Right ventricle myocardium superior (tissue), 1 donor: ENCODE measurements around the gene ZNF462. TPM values are rescaled to one million over a fixed set of nuclear protein-coding genes. Genes with fewer than 3 reads are reported as not detected.

Experiments used
- ATAC-seq: fragments of 200-7000 bp; cut with Tn5 transposase; one replicate; pipeline ENCODE4 v1.9.1; 2020; ENCODE audit warnings: mild to moderate bottlenecking; ENCODE audit not compliant: poor library complexity
- DNase-seq: peaks from one replicate; pipeline ENCODE4 v3.0.0-alpha.2; 2020
- intact Hi-C: fragments of 100-400 bp; cut with DNase I; formaldehyde crosslinking; loops from one replicate; pipeline ENCODE4 v1.11.2; 2022
- total RNA-seq: library from RNA; stranded (reverse); fragmentation: NEBNext Ultra II Directional; extraction: Animal tissue kit (Norgen Biotek cat#: 25700); gene quantifications from one replicate; pipeline ENCODE4 v1.2.1, GENCODE V29; 2021
- donor health status: DM: no; HTN: yes; CAD: no; lungs with severe emphysema.

The ZNF462 gene
- total RNA-seq, 1 donor from 2014 or later = 21.2 TPM

DNA sequence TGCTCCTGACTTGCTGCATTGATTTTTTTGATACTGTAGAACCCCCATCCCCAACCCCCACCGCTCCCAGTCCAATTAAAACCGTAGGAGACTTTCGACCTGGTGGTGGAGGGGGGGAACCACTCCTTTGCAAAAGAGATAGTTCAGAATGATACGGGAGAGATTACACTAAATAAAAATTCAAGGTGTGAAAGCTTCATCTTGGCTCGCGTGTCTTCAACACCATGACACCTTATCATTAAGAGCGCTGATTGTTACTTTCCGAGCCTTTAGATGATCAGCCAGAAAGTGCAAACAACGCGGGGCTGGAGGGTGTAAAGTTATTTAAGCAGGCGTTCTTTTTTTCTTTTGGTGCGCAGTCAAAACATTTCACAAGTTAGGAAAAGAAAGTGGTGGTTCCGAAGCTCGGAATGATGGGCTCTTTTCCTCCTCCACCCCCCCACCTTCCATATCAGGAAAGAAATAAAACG lies 1.3 kb upstream of the ZNF462 start:
- no peak for DNase-seq
- no peak for ATAC-seq
- intact Hi-C loops = loop anchor here (2.0 kb wide), 1 partner anchor 59 kb away; no protein-coding TSS in a partner anchor

DNA sequence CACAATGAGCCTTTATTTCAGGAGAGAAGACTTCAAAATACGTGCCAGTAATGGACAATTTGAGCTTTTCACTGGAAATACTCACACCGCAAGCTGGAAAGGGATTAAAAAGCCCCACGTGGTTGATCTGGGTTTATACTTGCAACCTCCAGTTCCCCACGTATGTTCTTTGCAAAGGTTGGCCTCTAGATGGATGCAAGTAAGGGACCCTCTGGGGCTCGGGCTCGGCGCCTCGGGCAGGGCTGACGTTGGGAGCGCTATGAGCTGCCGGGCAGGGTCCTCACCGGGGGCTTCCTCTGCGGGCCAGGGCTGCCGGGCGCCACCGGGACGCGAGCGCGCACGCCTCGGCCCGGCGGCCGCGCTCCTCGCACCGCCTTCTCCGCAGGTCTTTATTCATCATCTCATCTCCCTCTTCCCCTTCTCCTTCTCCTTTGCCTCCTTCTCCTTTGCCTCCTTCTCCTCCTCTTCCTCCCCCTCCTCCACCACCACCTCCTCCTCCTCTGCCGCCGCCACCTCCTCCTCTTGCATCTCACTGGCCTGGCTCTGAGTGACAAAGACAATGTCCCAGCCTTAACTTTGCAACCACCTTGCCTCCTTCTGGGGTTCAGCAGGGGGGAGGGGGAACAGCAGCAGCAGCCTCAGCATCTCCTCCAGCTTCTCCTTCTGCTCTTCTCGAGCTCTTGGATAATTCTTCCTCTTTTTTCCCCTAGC lies 701 bp upstream of the ZNF462 start:
- ATAC-seq (peak; percentile 20), DNase-seq (peak; percentile 44)
- intact Hi-C loops = loop anchor here (2.0 kb wide), 1 partner anchor 59 kb away; no protein-coding TSS in a partner anchor

DNA sequence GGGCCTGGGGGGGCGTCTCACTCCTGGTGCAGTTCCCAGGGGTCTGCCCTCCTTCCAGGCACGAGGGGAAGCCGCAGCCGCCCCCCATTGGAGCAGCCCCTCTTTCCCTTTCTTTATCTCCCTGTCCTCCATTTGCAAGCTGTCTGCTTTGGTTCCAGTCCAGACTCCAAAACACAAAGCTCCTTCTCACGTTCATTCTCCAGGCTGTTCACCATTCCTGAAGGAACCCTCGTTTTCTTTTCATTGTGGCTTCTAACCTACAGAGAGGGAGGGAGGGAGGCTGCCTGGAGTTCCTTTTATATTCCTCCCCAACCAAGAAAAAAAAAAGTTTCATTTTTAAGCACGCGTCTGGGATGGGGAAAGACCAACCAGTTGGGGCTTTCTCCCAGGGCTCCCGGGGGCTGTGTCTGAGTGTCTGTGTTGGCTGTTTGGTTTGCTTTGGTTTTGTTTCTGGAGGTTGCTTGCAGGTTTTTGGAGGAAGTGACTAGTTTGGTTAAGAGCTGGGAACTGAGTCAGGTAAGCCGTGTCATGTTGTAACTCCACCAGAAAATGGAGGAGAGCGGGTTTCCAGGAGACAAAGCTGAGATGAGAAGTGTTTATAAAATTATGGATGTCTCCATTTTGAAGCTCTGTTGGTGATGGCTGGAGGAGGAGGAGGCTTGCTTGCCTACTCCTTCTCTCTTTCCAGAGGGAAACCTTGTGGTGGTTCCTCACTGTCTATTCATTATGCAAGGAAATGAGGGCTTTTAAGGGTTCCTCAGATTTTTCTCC lies 1.6 kb downstream of the ZNF462 start:
- intact Hi-C loops = no loop called here
- ATAC-seq = no peak
- peak; percentile 40 for DNase-seq

DNA sequence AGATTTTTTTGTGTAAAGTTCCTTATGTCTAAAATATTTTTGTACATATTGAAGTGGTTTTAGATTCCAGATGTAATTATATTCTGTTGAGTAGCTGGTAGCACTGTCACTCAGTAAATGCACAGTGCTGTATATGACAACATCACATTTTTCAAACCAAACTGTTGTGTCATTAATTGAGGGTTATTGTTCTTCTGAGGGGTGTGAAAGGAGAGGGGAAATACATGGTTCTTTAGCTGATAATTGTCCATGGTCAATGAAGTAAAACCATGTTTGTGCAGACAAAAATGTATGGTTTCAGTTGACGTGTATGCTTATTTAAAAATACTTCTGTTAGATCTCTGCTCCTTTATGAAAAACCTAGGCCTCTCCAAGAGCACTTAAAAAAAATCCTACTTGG lies 3.3 kb downstream of the ZNF462 start:
- DNase-seq (no peak), ATAC-seq (no peak)
- intact Hi-C loops = no loop called here

DNA sequence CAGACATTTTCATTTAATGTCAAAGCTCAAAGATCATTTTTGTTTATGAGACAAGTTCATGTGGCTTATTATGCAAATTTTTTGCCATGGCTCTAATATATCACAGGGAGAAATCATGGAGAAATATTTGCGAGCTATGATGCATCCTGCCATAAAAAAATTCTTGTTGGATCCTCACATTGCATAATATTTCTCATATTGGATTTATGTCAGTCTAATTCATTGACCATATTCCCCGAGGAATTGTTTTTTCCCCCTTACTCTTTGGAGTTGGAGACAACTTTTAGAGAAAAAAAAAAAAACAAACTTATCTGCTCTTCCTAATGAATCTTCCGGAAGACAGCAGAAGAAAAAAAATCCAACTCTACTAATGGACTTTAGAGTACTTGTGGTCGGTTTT lies 4.3 kb downstream of the ZNF462 start:
- ATAC-seq (no peak), DNase-seq (no peak)
- intact Hi-C loops = no loop called here

DNA sequence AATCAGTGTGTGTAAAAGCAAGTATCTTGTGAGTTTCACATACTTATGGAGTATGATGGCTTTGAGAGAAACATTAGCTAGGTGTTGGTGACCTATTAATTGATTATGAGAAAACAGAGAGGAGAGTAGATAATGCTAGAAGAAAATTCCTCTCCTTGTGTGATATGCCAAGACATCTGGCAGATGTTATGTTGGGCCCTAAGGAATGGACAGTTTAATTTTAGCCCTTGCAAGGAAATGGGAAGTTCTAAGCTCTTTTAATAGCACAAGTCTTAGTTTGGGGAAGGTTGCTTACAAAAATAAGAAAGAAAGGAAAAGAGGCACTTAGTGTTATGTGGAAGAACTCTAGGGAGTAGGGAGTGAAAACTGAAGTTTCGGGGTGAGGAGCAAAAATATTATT lies 5.1 kb downstream of the ZNF462 start:
- ATAC-seq (no peak), DNase-seq (no peak)
- intact Hi-C loops = no loop called here

DNA sequence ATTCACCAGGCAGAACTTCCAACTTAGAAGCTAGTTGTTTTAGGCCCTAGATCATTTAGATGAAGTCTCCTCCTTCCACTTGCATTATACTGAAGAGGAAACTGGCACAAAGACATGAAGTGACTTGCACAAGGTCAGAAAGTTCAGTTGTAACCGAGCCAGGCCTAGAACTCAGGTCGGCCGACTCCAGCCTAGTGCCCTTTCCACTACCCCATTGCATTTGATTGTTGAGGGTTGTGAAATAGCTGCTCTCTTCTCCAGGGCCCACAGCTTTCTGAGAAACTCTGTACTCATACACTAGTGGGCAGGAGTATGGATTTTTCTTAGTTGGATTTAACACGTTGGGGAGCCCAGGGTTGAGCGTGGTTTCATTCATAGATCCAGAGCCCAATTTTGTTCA lies 5.6 kb downstream of the ZNF462 start:
- intact Hi-C loops = no loop called here
- ATAC-seq (peak; percentile 46), DNase-seq (peak; percentile 43)

DNA sequence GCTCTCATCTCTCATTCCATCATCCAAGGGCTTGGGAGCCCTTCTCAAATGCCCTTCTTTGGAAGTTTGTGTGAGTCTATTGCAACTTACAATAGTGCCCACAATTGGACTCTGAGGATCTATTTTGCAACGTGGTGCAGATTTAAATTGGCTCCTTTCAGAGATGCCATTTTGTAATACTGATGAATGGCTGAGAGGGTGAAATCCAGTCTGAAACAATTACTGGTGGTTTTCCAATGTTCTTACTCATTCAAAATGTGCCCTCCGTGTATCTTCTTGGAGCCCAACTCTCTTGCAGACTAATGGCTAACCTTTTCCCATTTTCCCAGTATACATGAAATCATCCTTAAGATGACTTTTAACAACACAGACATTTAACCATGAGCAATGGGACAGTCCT lies 6.1 kb downstream of the ZNF462 start:
- intact Hi-C loops = no loop called here

DNA sequence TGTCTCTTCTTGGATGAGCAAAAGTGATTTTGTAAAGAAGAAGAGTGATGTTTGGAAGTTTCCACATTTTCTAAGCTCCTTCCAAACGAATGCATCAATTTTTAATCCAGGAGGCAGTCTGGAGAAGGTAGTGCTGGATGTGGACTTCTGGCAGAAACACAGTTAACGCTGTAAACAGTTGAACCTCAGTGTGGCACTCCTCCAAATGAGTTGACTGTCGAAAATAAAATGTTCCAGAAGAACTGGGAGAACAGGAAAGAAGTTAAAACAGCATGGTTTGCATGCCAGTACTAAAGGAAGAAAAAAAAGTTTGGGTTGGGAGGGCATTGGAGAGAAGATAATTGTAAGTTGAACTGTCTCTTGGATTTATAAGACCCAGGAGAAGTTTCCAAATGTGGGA lies 6.5 kb downstream of the ZNF462 start:
- DNase-seq (no peak), ATAC-seq (peak; percentile 67)
- intact Hi-C loops = no loop called here

More for the DNA sequence above, 6.1 kb downstream of the ZNF462 start:
- ATAC-seq (peak; percentile 3), DNase-seq (no peak)

DNA sequence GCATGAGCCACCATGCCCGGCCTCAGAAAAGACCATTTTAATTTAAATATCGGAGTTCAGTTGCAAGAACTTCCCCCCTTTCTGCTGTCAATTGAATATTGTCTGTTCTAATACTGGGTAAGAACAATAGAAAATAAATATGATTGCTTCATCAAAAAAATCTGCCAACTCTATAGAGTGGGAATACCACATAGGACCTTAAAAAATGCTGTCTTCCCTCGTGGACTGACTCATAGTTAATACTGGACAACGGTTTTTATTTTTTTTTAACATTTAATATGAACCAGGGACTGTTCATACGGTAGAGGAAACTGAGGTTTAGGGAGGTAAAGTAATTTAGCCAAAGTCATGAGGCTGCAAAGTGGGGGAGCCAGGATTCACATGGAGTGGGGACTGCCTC lies 9.7 kb downstream of the ZNF462 start:
- DNase-seq (no peak), ATAC-seq (no peak)
- intact Hi-C loops = no loop called here

DNA sequence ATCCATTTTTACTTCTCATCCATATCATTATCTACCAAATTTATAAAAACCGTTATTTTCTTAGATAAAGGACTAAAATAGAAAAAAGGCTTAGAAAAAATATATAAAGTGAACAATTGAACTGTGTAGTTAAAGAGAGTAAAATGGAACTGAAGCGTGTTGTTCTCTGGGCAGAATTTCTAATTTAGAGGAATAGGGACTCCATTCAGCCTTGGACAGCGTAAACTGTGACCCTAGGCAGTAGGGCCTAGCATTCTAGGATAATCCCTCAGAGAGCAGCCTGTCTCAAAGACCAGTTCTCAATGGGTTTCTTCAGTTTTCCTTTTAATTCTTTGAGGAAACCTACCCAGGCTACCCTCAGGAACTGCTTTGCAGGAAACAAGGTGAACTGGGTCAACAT lies 11.1 kb downstream of the ZNF462 start:
- intact Hi-C loops = no loop called here
- DNase-seq (no peak), ATAC-seq (no peak)

DNA sequence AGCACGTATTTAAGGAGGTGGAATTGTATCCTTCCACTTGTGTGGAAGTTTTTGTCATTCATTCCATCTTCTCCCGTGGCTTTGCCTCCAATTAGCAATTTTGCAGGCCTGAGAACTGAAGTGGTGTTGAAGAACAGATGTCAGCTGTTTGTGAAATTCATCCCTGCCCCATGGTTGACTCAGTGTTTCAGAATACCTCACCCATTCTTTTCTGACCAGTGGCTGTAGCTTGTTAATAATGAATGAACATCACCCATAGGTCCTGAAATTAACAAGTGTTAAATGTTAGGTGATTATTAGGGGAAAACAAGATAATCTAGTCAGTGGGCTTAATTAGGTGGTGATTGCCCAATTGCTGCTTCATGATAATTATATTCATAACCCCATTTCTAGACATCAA lies 11.7 kb downstream of the ZNF462 start:
- intact Hi-C loops = no loop called here
- ATAC-seq (no peak), DNase-seq (no peak)

DNA sequence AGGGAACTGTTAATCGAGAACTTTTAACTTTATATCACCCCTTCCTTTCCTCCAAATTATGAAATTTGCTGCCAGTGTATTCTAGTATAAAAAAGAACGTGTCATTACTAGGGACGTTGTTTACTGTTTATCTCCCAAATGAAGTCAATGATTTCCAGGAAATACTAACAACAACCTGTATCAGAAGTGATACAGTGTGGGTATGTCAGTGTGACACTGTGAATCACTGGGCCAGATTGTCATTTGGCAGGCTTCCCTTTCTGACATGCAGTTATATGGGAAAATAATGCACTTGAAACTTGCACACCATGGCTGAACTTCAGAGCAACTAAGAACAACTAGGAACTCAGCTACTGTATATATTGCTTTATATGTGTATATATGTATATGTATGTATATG lies 12.6 kb downstream of the ZNF462 start:
- intact Hi-C loops = no loop called here
- ATAC-seq = no peak
- no peak for DNase-seq

DNA sequence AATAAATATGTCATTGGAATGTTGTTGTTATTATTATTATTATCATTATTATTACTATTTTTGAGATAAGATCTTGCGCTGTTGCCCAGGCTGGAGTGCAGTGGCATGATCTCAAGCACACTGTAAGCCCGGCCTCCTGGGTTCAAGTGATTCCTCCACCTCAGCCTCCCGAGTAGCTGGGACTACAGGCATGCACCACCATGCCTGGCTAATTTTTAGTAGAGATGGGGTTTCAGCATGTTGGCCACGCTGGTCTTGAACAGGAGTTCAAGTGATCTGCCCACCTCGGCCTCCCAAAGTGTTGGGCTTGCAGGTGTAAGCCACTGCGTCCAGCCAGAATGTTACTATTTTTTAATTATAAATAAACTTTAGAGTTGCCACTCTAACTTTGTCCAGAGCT lies 14.4 kb downstream of the ZNF462 start:
- no peak for ATAC-seq
- intact Hi-C loops = no loop called here
- DNase-seq = peak; percentile 22

DNA sequence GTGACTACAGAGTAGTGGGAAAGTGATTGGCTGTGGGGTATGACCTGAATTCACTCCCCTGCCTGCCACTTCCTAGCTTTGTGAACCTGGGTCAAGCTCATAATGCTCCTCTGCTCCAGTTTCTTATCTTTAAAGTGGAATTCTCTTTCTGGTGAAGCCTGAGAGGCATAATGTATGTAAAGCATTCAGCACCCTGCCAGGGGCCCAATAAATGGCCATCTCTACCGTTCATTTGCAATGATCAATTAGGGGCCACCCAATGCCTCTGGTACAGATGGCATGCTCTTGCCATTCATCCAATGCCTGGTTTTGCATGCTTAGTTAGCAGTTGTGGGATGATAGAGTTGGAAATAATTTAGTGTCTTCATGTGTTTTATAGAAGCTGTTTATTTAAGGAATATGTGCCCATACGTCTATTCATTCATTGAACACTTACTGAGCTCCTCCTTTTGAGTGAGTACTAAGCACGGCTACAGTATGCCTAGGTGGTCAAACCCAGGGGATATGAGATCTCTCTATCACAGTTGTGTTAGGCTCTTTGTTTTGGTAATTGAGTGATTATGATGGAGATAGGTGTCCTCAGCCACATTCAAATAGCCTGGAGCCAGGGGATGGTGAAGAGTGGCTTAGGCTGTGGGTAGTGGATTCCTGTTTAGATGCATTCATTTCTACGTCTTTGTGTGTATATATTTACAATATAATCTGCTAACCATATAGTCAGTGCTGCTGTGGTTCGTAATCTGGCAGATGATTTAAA lies 15.3 kb downstream of the ZNF462 start:
- intact Hi-C loops = no loop called here
- peak; percentile 2 for ATAC-seq
- no peak for DNase-seq

DNA sequence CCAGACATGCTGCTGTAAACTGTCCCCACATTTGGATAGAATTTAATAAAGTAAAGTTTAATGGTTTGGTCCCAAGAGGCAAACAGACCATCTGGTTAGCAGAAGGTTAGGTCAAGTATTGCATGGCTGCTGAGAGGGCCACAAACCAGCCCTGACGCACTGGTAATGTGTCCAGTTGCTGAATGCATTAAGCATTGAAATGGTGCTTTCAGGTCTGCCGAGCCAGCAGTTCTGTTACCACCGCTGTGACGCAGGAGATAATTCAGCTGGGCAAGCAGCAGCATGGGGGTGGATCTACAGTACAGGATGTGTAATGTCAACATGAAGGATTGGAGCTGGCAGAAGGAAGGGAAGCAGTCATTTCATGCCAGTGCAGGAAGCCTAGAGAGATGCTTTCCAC lies 16.0 kb downstream of the ZNF462 start:
- intact Hi-C loops = no loop called here
- DNase-seq (peak; percentile 82), ATAC-seq (peak; percentile 91)

DNA sequence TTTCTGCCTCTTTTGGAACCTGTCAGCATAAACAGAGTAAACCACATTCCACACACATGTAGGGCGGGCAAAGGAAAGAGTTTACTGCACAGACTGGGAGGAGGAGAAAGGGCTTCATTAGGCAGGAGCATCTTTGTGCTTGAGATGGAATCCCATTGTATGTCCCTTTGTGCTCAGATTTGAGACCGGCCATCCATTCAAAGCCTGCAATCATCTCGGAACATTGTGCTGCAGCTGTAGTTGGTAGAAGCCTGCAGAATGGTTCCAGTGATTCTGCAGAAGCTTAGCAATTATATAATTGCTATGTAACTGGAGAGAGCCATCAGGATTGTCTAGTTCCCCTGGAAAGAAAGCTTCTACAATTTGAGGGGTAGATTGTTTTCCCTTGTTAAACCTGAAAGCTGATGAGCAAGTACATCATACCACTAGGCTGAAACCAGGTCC lies 16.5 kb downstream of the ZNF462 start:
- ATAC-seq = peak; percentile 6
- no peak for DNase-seq
- intact Hi-C loops = no loop called here

DNA sequence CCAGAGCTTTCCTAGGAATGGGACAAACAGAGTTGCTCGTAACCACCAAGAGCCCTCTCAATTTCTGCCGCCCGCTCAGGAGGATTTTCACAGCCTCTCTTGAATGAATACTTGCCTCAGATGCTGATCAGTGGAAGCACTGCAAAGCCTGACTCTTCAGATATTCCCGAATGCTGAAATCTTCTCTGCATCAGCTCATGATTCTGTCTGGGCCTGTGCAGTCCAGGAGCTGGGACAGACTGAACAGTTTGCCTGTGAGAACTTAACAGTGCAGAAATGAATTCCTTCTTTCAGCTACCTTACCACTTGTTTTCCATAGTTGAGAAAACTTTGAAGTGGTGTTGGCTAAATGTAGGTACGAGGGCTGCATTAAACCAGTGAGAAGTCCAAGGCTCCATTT lies 17.1 kb downstream of the ZNF462 start:
- ATAC-seq (peak; percentile 5), DNase-seq (peak; percentile 19)
- intact Hi-C loops = no loop called here

DNA sequence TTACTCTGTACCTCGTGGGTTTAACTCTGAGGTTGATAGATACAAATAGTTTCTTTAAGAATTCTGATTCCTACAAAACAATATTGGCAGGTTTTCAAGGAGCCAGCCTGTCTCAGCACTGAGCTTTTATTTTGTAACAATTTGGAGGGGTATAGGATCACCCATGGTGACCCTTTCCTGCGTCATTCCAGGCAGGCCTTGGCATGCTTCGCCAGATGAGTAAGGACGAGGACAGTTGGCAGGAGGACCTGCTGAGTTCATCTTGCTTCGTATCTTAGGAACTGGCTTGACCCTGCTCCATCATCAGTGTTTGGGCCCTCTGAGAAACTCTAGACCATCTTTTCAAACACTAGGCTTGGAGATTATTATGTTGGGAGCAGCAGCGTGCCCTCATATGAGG lies 17.9 kb downstream of the ZNF462 start:
- DNase-seq (peak; percentile 42), ATAC-seq (no peak)
- intact Hi-C loops = no loop called here
